NCI-H2171 (cell line): Measurements from ENCODE around the gene TKFC.

ENCODE experiments used
- DNase-seq: peaks from one replicate; lab custom pipeline; 2025; lab: John Stamatoyannopoulos, UW

TKFC gene

DNA sequence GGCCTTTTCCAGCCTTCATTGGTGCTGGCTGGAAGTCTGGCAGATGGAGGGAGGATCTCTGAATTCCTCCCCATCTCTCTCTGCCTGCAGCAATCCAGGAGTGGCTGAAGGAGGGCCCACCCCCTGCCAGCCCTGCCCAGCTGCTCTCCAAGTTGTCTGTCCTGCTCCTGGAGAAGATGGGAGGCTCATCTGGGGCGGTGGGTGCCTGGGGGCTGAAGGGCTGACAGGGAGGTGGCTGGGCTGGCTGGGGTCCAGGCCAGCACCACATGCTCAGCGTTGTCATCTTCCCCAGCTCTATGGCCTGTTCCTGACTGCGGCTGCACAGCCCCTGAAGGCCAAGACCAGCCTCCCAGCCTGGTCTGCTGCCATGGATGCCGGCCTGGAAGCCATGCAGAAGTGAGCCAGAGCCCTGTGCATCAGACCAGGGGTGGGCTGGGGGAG lies 12.2 kb downstream of the TKFC start:
- DNase-seq = peak; percentile 10

DNA sequence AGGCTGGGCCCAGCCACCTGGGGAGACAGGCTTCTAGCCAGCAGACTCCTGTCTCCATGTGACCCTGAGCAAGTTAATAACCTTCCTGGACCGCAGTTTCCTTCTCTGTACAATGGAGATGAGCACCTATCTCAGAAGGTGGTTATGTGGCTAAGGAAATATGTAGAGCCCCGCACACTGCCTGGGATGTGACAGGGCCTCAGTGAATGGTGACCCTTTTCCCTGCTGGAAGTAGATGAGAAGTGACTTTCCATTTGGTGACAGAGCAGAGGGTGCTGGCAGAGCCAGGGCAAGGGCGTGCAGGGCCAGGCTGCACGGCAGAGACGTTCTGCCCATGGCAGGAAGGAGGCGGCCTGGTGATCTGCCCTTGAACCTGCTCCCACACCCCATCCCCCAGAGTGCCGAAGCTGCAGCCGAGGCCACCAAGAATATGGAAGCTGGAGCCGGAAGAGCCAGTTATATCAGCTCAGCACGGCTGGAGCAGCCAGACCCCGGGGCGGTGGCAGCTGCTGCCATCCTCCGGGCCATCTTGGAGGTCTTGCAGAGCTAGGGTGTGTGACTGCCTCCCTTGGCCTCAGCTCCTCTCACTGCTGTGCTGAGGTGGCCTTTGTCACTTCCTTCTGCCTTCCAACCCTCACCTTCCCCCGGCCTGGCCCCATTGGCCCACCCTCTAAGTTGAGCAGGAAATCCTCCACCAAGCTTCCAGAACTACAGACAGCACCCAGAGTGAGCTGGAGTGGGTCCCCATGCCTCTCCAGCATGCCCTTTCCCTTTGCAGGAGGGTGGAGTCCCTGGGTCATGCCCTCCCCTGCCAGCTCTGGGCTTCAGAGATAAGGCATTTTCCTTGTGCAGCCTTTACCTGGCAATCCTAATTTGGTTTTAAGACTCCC lies 13.2 kb downstream of the TKFC start:
- no peak for DNase-seq

DNA sequence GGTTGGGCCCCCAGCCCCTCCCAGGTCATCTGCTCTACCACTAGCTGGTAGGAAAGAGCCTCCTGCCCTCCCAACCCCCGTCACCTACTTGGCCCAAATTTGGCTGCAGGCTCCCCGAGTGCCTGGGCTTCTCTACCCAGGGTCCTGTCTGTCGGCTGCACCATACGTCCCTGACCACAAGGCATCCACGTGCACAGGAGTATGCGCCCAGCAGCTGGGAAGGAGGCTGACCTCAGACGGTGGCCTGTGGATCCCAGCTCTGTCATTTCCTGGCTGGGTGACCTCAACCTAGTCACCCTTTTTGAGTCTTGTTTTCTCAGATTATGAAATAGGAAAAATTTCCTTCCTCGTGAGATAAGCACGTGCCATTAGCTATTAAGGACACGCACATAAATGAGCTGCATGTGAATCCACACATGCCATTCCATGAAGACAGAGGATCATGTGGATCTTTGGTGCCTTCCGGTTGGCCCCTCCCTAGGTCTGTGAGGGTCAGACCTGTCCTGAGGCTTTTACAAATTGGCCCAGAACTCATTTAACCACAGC lies 15.0 kb downstream of the TKFC start:
- DNase-seq = no peak

DNA sequence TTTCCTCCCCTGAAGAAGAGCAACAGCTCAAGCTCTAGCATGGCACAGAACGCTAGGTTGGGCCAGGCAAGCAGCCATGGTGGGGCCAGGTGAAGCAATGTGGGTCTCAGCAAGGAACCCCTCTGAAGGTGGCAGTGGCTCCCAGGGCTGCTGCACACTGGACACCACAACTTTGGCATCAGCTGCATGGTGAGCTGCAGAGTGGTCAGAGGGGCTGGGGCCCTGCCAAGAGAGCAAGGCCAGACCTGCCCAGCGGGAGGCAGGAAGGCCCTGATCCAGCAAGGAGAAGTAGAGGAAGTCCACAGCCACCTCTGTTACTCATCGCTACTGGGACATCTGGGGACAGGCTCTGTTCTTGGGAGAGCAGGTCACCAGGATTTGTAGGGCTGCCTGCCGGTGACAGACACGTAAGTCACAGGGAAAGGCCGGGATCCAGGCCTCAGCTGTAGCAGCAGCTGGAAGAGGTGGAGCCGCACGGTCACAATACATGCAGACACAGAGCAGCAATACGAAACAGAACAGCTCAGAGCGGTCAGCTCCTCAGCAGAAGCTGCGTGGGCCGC lies 16.2 kb downstream of the TKFC start:
- no peak for DNase-seq

DNA sequence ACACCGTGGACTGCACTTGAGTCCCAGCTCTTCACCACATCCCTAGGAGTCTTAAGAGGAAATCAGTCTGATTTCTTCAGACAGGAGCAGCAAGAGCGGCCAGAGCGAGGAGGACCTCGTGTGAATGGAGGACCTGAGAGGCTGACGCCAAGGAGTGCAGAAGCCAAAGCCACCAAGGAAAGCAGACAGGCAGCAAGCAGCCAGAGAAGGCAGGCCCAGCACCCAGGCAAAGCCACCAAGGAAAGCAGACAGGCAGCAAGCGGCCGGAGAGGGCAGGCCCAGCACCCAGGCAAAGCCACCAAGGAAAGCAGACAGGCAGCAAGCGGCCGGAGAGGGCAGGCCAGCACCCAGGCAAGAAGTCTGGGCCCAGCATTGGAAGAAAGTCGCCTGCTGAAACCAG lies 16.9 kb downstream of the TKFC start:
- no peak for DNase-seq

DNA sequence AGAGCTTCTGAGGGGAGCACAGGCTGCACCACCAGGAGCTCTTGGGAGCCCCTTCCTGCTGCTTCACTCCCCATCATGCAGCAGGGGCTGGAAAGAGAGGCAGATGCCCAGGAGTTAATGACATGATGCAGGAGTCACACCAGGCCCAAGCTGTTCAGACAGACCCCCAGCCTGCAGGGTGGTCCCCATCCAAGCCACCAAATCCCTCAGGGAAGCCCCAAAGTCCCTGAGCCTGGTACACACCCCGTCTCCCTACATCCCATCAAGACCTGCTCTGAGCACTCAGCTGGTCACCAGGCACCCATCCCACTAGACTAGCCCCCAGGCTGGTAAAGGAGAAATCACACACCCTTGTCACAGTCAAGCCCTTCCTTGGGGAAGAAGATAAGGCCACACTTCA lies 17.3 kb downstream of the TKFC start:
- DNase-seq = no peak

DNA sequence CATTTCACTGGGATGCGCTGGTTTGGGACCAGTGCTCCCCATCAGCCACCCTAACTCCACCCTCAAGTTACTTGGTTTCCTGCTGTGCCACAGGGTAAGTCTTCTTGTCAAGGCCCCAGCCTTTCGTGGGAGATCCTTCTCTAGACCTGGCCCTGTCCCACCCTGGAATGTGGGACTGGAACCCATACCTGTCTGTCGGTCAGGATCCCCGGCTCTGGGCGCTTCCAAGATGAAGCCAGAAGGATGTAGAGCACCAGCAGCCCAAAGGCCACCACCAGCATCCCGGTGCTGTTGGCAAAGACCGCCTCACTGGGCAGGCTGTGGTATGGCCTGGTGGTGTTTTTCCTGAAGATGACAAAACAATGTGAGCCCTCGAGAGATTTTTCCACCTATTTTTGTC lies 17.8 kb downstream of the TKFC start:
- no peak for DNase-seq

DNA sequence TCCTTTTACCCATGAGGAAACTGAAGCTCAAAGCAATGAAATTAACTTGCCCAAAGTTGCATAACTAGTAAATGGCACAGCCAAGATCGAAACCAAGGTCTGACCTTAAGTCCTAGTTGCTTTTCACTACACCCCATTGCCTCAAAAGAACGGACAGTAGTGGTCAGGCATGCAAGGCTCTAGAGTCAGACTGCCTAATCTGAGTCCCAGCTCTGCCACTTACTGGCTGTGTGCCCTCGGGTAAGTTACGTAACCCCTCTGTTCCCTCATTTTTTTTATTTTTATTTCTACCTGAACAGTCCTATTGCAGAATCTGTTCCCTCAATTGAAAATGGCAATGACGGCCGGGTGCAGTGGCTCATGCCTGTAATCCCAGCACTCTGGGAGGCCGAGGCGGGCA lies 19.0 kb downstream of the TKFC start:
- DNase-seq = no peak

DNA sequence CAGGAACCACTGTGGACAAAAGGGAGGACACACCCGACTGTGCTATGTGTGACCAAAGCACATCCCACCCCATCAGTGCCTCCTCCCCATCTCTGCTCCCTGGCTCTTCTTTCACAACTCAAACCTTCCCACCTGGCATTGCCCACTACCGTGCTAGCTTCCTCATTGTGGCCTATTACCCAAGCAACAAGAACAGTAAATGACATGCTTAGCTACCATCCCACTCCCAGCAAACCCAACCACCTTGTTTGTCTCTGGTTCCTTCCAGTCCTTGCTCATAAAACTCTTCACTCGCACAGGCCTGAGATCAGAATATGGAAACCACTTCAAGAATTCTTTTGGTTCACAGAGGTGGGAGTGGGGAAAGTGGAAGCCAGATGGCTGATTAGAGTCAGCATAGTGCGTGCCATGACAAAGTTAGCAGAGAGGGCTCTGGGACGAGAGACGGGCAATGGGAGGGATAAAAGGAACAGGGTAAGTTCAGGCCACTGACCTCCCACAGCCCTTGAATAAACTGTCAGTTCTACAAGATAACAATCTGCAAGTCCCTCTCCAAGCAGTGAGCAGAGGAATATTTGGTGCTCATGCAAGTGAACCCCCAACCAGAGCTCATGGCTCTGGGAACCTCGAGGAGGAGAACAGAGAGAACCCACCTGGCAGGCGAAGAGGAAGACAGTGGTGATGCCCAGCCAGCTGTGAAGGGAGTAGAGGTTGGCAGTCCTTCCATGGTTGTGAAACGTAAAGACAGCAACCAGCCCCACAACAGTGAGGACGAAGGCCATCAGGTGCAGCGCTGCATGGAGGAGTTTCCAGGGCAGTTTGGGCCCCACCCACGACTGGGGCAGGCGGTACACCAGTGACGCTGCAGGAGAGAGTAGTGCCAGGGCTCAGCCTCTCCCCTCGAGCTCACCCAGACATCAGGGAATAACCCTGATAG lies 20.4 kb downstream of the TKFC start:
- no peak for DNase-seq

DNA sequence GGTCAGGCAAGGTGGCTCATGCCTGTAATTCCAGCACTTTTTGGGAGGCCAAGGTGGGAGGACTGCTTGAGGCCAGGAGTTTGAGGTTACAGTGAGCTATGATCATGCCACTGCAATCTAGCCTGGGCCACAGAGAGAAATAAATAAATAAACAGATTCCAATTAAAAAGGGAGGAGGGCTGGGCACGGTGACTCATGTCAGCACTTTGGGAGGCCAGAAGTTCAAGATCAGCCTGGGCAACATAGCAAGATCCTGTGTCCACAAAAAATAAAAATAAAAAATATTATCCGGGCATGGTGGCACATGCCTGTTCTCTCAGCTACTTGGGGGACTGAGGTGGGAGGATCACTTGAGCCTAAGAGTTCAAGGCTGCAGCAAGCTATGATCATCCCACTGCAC lies 21.2 kb downstream of the TKFC start:
- no peak for DNase-seq

DNA sequence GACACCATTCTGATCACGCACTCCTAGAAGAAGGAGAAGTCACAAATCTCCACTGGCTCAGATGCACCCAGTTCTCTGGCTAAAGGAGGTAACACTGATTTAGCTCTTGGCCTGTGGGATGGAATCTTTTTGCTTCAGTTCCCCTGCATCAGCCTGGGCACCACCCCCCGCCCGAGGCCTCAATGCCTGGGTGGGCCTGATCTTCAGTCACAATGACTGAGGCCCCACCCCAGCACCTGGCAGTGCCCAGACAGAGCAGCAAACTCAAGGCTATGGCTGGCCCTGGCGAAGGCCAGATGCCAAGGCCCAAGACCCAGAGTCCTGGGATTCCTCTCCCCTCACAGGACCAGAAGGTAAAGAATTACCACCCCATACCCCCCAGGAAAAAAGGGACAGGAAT lies 23.7 kb downstream of the TKFC start:
- no peak for DNase-seq

DNA sequence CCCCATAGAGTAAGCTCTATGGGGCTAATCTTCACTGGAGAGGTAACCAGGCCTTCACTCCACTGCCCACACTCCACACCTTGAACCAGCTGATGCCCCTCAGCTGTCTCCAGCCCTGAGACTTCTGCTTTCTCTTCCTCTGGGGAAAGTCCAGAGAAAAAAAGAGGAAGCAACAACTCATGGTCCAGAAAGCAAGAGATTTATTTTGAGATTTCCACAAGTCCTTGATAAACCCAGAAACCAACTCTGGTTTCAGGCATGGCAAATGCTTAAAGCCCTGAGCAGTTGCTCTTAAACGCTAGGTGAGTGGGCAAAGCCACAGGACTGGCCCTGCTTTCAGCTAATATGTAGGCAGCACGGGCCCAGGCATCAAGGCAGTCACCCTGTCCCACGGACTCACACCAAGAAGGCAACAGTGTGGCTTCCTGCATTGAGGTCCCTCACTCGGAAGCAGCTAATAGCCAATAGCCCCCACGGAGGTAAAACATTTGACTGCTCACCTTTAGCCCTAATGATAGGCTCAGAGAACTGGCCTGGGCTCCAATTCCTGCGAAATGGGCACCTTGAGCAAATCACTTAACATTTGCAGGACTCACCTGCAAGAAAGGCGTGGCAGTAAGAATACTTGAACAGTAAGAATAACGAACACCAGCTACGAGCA lies 24.3 kb downstream of the TKFC start:
- no peak for DNase-seq

DNA sequence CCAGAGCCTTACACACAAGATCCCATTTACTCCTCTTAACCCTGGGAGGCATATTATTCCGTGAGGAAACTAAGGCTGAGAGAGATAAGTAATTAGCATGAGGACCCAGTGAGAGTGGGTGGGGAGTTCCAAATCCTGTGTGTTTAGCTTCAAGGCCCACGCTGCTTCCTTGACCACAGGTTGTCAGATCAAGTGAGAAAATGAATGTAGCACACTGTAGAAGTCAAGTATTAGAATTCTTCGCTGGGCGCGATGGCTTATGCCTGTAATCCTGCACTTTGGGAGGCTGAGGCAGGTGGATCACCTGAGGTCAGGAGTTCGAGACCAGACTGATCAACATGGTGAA lies 24.8 kb downstream of the TKFC start:
- DNase-seq = no peak

DNA sequence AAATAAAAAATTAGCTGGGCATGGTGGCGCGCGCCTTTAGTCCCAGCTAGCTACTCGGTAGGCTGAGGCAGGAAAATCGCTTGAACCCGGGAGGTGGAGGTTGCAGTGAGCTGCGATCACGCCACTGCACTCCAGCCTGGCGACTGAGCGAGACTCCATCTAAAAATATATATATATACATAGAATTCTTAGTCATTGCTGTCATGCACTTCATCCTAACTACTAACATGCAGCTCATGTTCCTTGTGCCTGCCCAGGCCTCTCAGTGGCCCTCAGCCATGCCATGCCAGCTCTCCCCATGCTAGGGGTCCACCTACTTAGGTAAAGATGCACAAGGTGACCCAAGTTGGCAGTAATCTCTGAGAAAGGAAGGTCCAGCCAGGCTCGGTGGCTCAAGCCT lies 25.5 kb downstream of the TKFC start:
- DNase-seq = no peak

DNA sequence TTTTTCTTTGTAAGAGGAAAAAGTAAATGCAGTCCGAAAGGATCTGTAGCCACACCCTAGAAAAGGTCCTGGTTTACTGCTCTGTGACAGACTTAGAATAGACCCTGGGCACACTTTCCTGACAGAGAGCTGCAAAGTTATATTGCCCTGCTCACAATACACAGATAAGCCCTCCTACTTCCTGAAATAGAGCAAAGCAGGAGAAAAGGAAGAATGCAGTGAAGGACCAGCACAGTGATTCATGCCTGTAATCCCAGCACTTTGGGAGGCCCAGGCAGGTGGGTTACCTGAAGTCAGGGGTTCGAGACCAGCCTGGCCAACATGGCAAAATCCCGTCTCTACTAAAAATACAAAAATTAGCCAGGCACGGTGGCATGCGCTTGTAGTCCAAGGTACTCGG lies 26.5 kb downstream of the TKFC start:
- no peak for DNase-seq

DNA sequence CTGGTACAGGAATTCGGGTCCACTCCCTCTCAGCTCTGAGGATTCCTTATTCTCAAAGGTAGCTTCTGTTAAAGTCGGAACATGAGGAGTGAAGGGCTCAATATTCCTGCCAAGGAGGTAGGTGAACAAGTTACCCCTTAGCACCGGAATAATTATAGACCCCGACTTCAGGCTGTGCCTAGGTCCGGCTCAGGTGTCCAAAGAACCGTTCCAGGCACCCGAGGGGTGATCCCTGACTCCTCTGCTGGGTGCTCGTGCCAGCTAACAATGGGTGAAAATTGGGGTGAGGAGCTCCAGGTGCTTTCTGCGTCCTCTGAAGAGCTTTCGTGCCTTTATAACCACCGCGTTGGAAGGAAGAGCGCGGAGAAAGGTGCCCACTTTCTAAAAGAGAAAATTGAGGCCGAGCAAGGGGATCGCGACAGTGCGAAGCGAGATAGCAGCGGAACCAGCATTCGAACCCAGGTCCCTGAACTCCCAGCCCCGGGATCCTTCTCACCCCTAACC lies 28.3 kb downstream of the TKFC start:
- no peak for DNase-seq

DNA sequence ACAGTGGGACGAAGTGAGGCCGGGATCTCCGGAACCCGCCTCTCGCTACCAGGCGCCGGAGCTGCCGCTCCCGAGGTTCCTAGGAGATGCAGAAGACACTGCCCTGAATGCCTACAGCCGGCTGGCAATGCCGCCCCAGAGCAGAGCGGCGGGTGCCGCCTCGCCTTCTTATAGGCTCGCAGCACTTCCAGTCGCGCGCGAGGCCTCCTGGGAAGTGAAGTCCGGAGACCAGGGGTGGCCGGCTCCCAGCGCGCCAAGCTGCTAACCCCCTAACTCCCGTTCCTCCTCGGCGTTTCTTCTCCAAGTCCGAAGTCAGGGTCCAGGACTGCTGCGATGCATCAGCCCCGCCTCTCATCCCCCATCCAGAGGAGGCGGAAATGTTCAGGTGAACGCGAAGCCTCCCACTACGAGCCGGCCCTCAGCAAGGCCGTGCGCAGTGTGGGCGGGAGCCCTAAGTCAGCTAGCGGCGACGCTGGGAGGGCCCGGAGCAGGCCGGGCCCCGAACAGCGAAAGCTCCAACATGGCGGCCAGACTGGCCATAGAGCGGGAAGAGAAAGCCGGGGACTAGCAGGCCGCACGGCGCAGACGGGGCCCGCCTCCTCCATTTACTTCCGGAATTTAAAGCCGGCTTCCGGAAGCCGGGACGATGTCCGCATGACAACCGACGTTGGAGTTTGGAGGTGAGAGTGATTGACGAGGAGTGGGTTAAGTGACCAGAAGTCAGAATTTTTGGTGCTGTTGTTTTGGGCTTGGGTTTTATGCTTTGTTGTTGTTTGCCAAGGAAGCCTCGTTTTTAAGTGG lies 28.9 kb downstream of the TKFC start, which contains the start of the genes CYB561A3 and TMEM138:
TSS of gene CYB561A3 (minus strand) at position 142 of the 801 bp plus-strand sequence. CDS start 5,169 bp downstream, outside the sequence.
TSS of gene TMEM138 (plus strand) at position 634 of the 801 bp plus-strand sequence. CDS start 2,017 bp downstream, outside the sequence.
- DNase-seq = peak; percentile 91

DNA sequence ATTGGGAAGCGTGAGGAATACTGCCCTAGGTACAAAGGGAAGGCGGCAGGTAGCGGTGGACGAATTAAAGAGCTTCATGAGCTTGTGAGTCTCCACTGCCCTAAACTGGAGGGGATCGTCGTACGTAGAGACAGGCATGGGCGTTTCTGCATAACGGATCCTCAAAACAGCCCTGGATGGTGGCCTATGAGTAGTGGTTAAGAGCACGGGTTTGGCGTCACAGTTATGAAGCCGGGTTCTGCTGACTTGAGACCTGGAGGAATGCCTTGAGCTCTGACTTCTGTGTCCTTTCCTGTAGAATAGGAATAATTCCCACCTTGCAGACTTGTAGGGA lies 29.5 kb downstream of the TKFC start:
- no peak for DNase-seq

DNA sequence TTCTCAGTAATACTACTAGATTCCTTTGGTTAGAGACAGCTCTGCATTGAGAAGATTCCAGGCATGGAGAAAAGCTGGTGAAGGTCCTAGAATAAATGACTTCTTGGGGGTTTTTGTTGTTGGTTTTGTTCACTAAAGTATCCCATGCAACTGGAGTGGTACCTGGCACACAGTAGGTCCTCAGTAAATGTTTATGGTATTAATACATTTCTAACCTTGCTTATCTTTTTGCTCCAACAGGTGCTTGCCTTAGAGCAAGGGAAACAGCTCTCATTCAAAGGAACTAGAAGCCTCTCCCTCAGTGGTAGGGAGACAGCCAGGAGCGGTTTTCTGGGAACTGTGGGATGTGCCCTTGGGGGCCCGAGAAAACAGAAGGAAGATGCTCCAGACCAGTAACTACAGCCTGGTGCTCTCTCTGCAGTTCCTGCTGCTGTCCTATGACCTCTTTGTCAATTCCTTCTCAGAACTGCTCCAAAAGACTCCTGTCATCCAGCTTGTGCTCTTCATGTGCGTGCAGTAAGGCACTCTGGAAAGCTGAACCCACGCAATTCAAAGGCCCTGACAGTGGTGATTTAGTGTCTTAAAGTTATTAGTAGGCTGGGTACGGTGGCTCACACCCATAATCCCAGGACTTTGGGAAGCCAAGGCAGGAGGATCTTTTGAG lies 31.1 kb downstream of the TKFC start:
- no peak for DNase-seq

DNA sequence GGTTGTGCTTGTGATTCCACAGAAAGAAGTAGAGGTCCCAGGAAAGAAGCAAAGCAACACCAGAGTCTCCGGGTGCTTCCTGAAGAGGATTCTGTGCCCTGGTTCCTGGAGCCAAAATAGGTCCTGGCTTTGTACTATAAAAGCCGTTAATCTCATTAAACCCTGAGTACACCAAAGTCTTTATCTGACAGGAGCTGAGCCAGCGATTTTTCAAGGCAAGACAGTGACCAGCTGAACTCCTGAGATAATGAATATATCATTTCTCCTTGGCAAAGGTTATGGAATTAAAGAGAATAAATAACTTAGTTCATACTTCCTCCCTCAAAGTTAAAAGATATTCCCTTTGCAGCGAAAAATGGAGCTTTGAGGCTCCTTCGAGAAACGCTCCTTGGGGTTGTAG lies 34.4 kb downstream of the TKFC start:
- no peak for DNase-seq
